Stimulated activated CD4-positive, alpha-beta T cell treated with anti-CD3 and anti-CD28 coated beads, TNF-alpha, amount 100 ng/mL, for 24 hours (primary cell): ENCODE data around the gene SYT5.

ENCODE experiments used
- DNase-seq, 3 experiments: peaks; one replicate each; pipeline ENCODE4 v3.0.0-alpha.2; 2020; ENCODE audit warnings: low read depth in 3 of 3

SYT5 gene

DNA sequence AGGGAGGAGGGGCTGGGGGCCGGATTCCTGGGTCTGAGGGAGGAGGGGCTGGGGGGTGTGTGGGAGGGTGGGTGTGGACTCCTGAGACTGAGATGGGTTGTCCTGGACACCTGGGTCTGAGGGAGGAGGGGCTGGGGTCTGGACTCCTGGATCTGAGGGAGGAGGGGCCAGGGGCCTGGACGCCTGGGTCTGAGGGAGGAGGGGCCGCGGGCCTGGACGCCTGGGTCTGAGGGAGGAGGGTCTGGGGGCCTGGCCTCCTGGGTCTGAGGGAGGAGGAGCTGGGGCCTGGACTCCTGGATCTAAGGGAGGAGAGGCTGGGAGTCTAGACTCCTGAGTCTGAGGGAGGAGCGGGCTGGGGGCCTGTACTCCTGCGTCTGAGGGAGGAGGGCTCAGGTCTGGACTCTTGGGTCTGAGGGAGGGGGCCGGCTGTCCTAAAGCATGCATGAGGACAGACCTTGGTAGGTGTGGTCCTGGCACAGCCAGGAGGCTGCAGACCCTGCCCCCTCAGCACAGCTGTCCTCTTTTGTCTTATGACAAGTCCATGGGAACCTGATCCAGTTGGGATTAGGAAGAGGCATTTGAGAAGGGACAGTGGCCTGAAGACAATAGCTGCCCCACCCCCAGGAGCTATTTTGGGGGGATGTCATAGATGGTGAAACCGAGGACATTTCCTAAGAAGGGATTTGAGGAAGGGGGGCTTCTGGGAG lies 32.4 kb downstream of the SYT5 start:
- no peak for DNase-seq

DNA sequence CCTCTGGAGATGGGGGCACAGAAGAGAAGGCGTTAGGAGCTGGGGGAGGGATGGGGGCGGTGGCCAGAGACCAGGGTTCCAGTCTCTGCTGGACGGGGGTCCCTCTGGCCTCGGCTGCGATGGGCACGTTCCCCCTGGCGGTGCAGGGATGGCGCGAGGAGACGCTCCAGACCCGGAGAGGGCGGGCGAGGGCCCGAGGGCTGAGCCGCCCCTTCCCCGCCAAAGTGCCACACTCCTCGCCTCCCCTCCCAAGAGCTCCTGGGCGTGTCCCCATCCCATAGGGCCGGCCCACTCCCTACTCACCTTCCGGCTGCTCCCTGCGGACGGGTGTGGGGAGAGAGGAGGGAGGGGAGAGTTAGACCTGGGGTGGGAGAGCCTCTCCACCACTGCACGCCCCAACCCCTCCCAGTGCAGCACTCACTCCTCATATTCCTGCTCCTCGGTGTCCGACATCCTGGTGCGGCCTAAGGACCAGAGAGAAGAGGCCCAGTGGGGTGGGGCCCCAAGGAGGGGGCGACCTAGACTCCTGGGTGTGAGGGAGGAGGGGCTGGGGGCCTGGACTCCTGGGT lies 33.3 kb downstream of the SYT5 start:
- DNase-seq, result no peak

DNA sequence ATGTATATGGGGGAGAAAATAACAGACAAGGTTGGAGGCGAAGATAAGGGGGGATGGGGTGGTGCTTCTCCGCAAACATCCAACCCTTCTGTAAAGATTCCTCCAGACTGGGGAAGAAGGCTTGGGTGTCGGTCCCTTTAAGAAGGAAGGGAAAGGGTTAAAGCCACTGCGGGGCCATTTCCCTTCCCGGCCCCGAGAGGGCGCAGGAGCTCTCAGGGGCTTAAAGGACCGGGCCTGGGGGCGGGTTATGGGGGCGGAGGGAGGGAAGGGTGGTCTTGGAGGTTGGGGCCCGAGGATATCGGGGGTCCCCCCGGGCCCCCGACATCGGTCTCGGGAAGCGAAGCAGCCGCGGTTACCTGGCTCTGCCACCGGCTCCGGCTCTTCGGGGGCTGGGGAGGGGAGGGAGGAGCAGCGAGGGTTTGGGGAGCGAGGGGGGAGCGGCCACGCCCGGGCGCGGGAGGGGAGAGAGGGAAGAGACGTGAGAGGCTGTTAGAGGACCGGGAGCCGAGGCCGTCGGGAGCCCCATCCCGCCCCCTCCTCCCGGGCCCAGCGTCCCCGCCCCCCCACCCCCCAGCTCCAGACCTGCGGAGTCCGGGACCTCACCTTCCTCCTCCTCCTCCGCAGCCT lies 33.9 kb downstream of the SYT5 start:
- no peak for DNase-seq

DNA sequence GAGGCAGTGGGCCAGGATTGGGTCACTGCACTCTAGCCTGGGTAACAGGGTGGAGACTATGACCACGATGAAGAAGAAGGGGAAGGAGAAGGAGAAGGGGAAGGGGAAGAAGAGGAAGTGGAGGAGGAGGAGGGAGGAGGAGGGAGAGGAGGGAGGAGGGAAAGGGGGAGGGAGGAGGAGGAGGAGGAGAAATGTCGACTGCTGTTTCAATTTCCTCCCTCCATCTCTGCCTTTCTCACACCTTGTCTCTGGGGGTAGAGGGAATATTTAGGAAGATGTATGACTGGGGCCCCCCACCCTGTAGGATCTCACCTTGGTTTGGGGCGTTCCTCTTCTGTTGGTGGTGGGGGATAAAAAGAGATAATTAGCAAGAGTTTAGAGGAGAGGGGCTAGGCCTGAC lies 34.9 kb downstream of the SYT5 start:
- DNase-seq, result no peak

DNA sequence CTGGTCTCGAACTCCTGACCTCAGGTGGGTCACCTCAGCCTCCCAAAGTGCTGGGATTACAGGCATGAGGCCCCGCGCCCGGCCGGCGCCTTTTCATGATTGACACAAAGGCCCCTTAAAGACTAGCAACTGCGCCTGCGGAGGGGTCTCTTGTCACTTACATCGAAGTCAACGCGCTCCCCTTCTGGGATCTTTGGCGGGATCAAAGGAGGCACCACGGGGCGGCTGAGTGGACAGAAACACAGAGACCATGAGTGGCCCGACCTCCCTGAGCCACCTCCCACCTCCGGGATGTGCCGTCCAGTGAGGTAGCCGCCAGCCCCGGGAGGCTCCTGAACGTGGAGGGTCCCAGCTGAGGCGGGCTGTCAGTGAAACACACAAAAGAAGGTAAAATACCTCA lies 38.4 kb downstream of the SYT5 start:
- no peak for DNase-seq

DNA sequence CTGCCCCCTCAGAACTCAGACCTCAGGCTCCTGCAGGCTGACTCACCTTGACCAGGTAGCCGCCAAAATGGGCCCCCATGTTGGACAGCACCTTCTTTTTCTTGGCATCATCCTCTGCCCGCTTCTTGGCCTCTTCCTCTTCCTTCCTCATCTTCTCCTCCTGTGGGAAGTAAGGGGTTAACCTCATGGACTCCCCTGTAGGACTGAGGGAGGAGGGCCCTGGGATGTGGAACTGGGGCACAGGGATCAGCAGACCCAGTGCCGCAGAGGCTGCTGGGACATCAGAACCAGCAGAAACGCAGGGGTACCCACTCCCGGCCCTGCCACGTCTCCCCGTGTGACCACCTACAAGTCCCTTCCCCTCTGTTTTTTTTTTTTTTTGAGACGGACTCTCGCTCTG lies 42.2 kb downstream of the SYT5 start:
- DNase-seq, result no peak

DNA sequence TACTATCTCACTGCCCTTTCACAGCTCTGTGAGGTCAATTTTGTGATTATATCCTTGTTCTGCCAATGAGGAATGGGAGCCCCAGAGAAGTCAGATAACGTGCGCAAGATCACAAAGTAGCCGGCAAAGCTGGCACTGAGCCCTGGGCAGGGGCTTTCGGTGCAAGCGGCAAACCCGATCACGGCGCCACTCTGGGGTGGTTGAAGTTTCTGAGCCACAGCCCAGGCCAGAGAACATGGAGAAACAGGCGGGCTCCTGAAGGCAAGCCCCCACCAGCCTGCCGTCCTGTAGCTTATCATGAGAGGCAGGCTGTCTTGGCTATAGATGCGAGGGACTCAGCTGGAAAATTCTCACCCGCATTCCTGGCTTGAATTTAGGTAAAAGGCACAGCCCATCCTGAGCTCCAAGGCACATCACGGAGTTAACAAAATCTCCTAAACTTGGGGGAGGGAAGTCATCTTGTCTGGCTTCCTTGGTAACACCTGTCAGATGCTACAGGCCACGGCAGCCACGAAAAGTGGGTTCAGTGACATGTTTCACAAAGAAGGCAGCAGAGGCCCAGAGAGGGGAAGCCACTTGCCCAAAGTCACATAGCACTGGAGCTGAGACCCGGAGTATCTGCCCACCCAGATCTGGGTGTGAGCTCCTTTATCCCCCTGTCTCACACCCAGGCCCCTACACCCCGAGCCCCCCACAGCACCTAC lies 43.5 kb downstream of the SYT5 start:
- DNase-seq, result no peak

DNA sequence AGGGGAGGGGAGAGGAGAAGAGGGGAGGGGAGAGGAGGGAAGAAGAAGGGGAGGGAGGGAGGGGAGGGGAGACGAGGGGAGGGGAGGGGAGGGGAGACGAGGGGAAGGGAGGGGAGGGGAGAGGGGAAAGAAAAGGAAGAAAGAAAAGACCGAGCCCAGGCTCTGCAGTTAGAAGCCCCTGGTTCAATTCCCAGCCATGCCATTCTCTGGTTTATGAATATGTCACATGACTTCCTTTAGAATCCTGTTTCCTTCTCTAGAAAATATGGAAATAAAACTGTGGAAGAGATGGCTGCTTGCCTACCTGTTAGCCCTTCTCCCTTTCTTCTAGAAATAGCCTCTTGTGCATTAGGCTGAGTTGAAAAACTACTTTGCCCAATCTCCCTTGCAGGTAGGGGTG lies 45.4 kb downstream of the SYT5 start:
- DNase-seq, result no peak

DNA sequence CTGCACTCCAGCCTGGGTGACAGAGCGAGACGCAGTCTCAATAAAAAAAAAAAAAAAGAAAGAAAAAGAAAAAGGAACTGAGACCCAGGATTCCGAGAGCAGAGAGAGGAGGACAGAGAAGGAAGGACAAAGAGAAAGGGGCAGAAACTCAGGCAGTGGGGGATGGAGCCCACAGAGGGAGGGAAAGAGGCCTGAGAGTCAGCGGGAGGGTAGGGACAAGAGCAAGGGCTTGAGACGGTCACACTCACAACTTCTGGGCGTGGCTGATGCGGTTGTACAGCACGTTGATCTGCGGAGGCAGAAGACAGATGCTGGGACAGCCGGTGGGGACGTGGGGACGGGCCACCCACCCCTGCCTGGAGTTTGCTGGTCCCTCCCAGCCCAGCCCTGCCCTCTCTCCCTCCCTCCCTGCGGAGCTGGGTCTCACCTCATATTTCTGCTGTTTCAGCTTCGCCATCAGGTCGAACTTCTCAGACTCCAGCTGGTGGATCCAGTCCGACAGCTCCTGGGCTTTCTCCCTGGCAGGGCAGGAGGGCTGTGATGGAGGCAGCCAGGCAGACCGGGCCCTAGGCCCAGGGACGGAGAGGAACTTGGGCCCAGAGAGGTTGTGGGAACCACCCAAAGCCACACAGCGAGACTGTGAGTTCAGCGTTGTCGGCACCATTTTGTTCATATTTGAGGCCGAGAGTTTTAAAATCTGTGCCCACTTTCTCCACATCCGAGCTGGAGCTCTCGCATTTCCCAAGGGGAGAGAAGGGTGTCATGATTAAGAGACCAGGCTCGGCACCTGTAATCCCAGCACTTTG lies 46.2 kb downstream of the SYT5 start:
- no peak for DNase-seq

DNA sequence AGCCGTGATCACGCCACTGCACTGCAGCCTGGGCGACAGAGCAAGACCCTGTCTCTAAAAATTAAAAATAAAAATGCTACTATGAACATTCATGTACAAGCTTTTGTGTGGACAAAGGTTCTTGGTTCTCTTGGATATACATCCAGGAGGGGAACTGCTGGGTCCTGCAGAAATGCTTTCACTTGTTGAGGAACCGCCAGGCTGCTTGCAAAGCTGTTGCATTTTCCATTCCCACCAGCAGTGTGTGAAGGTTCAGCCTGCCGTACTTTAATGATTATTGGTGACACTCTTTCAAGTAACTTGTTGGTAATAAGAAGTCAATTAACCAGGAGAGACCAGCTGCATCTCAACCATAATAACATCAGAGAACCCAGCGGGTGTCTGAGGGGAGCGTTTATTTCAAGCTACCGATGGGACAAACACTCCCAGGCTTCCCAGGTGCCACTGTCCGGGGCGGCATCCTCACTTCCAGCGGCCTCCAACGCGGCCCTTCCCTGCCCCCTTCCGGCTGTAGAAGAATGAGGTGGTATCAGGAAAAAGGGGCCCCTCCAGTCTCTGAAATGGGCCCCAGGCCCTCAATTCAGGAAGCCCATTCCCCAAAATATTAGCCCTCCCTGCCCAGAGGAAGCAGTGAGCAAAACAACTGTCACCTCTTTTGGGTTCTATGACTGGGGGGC lies 47.5 kb downstream of the SYT5 start:
- DNase-seq, result no peak

DNA sequence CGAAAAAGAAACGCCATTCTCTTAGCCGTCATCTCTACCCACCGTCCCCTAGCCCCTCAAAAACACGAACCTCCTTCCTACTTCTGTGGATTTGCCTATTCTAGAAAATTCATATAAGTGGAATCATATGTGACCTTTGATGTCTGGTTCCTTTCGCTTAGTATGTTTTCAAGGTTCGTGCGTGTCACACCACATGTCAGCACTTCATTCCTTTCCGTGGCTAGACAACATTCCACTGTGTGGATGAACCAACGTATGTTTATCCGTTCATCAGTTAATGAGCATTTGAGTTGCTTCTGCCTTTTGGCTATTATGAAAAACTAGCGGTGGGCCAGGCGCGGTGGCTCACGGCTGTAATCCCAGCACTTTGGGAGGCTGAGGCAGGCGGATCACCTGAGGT lies 48.7 kb downstream of the SYT5 start:
- DNase-seq, result no peak
